Measurements from ENCODE around the gene KRTAP10-1.

GRCh38 chr21:44576025-44576420, 36.0 kb upstream of the KRTAP10-1 start:
- TF ChIP-seq POLR2A (IDR thresholded peaks at IDR 0.05), result no peak
- TF ChIP-seq, protein P1, sequence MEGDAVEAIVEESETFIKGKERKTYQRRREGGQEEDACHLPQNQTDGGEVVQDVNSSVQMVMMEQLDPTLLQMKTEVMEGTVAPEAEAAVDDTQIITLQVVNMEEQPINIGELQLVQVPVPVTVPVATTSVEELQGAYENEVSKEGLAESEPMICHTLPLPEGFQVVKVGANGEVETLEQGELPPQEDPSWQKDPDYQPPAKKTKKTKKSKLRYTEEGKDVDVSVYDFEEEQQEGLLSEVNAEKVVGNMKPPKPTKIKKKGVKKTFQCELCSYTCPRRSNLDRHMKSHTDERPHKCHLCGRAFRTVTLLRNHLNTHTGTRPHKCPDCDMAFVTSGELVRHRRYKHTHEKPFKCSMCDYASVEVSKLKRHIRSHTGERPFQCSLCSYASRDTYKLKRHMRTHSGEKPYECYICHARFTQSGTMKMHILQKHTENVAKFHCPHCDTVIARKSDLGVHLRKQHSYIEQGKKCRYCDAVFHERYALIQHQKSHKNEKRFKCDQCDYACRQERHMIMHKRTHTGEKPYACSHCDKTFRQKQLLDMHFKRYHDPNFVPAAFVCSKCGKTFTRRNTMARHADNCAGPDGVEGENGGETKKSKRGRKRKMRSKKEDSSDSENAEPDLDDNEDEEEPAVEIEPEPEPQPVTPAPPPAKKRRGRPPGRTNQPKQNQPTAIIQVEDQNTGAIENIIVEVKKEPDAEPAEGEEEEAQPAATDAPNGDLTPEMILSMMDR (IDR thresholded peaks at IDR 0.05), result no peak
